HG03064 (cell line): ENCODE results near the gene SOX10.
"Not testable (repeated sequence)": the region's sequence is repeated elsewhere in the genome, so short reads cannot be mapped to it uniquely, and the experiment has no call there.

Source experiments
- ATAC-seq: cut with Tn5 transposase; IDR thresholded peaks from one replicate; pipeline ENCODE4 v1.9.1; 2021; ENCODE audit warnings: low read depth; ENCODE audit not compliant: unreplicated experiment

SOX10 gene

GRCh38 chr22:37965940-37966664 lies 18.3 kb downstream of the SOX10 start:
- ATAC-seq, result no peak

DNA sequence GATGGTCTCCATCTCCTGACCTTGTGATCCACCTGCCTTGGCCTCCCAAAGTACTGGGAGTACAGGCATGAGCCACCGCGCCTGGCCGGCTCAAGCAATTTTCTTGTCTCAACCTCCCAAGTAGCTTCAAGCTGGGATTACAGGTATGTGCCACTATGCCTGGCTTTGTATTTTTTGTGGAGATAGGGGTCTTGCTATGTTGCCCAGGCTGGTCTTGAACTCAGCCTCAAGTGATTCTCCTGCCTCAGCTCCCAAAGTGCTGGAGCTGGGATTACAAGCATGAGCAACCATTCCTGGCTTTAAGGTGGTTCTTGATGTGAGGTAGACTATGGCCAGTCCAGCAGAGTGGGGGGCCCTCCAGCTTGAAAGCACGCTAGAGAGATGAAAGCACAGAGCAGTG lies 23.3 kb downstream of the SOX10 start:
- ATAC-seq, result no peak

GRCh38 chr22:37959231-37959825 lies 25.0 kb downstream of the SOX10 start:
- ATAC-seq, result no peak

DNA sequence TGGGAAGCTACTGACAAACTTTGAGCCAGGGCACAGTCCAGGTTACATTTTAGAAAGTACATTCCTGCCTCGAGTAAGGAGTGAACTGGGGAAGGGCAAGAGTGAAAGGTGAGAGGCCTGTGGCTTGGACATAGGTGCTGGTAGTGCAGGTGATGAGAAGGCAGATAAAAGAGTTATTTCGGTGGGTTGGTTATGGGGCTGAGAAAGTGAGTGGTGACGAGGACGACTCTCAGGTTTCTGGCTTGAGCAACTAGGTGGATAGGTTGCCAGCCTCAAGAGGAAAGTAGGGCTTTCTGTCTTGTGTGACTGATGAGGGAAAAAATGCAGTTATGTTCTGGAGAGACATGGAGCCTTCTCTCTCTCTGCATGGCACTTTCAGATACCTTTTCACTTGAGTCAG lies 27.1 kb downstream of the SOX10 start:
- ATAC-seq, result no peak

DNA sequence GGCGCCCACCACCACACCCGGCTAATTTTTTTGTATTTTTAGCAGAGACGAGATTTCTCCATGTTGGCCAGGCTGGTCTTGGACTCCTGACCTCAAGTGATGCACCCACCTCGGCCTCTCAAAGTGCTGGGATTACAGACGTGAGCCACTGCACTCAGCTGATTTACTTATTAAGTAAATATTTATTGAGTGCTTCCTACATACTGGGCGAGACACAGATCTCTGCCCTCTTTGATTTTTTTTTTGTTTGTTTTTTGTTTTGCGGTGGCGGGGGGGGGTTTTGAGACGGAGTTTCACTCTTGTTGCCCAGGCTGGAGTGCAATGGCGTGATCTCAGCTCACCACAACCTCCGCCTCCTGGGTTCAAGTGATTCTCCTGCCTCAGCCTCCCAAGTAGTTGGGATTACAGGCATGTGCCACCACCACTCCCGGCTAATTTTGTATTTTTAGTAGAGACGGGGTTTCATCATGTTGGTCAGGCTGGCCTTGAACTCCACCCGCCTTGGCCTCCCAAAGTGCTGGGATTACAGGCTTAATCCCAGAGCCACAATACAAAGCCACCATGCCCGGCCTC lies 28.4 kb downstream of the SOX10 start:
- not testable (repeated sequence) for ATAC-seq

DNA sequence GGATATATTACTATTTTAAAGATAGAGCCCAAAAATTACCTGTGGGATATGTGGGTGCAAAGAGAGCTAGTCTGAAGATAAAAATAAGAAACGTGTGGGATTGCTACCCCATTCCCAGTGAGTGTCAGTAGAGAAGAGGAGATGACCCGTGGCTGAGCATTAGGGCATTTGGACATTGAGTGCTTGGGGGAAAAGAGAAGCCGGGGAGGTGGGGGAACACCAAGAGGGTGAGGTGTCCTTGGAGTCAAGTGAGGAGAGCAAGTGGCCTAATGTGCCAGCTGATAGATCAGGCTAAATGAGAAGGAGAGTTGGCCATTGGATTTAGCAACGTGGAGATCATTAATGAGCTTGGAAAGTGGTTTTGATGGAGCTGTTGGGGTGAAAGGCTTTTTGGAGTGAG lies 29.7 kb downstream of the SOX10 start:
- no peak for ATAC-seq

- ATAC-seq, result peak; percentile 75
Observed at GRCh38 chr22:37953437-37954179, 30.7 kb downstream of the SOX10 start, which contains the start of the genes C22orf23 and POLR2F. TSS of gene C22orf23 (minus strand) at chr22:37953601. CDS start at chr22:37953149, 452 bp downstream. TSS of gene POLR2F (plus strand) at chr22:37953699. CDS start at chr22:37953788, 89 bp downstream.

- ATAC-seq, result peak; percentile 24
Observed at GRCh38 chr22:37953062-37953436, 31.3 kb downstream of the SOX10 start.

- ATAC-seq, result not testable (repeated sequence)
Observed at GRCh38 chr22:37952629-37953028, 31.7 kb downstream of the SOX10 start.

GRCh38 chr22:37951305-37951704 lies 33.0 kb downstream of the SOX10 start:
- no peak for ATAC-seq

GRCh38 chr22:37947142-37947795 lies 37.1 kb downstream of the SOX10 start:
- ATAC-seq, result not testable (repeated sequence)

- ATAC-seq, result not testable (repeated sequence)
Observed at GRCh38 chr22:37944423-37944822, 39.9 kb downstream of the SOX10 start.

DNA sequence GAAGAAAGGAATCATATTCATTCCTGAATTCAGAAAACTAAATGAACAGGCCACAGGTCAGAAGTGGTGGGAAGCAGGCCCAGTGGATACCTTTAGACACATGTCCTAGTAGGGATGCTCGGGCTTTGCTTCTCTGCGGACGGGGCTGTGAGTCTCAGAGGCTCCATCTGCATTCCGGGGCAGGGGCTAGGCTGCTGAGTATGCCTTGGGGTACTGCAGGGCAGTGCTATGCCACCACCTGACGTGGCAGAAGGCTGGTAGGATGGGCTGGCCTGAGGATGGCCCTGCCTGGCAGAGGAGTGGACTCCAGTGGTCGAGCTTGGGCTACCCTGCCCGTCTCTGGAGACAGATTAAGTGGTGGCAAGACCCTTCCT lies 40.5 kb downstream of the SOX10 start:
- no peak for ATAC-seq

DNA sequence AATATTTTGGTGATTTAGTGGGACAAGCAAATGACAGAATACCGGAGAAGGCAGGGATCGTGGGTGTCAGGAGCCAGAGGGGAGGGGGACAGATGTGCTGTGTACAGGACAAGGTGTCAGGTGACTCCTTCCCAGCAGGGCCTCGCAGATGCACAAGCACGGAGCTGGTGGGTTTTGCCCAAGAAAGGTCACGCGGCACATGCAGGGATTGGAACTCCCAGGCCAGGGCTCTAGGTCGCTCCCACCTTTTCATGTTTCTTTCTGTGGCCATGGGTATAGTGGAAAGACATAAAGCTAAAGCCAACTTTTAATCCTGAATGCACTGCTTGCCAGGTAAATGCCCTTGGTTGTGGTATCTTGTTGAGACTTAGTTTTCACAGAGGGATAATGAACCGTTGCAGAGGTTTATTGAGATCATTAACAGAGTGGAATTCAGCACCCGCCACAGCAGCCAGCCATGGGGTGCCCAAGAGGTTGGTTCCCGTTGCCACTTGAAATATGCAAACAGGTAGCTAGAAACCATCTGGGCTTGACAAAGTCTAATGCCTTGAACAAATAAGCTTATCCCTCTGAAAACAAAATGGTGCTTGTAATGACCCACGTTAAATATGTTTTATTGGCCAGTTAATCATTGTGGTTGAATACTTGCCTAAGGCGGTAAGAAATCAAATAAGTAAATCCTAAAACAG lies 41.1 kb downstream of the SOX10 start:
- ATAC-seq, result no peak

- ATAC-seq, result no peak
Observed at GRCh38 chr22:37942133-37942532, 42.2 kb downstream of the SOX10 start.

DNA sequence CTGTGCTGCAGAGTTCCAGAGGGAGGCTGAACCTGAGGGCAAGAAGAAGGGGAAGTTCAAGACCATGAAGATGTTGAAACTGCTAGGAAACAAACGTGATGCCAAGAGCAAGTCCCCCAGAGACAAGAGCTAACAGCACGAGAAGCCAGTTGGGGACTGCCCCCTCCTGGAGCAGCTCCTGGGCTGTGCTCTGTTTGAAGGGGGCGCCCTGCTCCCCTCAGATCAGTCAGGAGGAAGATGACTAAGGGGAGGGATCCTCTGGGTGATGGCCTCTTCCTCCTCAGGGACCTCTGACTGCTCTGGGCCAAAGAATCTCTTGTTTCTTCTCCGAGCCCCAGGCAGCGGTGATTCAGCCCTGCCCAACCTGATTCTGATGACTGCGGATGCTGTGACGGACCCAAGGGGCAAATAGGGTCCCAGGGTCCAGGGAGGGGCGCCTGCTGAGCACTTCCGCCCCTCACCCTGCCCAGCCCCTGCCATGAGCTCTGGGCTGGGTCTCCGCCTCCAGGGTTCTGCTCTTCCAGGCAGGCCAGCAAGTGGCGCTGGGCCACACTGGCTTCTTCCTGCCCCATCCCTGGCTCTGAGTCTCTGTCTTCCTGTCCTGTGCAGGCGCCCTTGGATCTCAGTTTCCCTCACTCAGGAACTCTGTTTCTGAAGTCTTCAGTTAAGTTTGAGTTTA lies 43.5 kb downstream of the SOX10 start:
- no peak for ATAC-seq

DNA sequence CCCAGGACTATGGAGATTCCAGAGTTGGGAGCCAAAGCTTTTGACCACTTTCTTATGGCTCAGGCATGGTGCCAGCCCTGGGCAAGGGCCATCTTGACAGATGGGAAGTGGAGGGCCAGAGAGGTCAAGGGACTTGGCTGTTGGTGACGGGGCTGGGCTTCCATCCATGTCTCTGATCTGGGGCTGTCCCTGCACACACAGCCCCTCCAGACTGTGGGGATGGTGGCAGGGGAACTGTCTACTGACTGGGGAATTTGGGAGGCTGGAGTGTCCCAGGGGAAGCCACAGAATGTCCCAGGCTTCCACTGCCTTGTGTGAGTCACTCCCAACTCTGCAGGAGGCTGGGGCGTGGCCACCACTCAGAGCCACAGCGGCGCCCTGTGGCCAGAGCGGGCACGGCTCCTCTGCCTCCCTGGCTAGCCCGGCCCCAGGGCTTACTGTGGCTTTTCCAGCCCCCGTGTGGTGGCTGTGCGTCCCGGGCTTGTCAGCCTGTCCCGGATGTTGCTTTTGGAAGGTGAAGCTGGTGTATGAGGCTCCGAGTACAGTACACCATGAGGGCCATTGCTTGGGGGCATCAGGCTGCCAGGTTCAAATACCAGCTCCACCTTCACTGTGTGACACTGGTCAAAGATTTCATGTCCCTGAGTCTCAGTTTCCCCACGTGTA lies 50.5 kb downstream of the SOX10 start:
- no peak for ATAC-seq

DNA sequence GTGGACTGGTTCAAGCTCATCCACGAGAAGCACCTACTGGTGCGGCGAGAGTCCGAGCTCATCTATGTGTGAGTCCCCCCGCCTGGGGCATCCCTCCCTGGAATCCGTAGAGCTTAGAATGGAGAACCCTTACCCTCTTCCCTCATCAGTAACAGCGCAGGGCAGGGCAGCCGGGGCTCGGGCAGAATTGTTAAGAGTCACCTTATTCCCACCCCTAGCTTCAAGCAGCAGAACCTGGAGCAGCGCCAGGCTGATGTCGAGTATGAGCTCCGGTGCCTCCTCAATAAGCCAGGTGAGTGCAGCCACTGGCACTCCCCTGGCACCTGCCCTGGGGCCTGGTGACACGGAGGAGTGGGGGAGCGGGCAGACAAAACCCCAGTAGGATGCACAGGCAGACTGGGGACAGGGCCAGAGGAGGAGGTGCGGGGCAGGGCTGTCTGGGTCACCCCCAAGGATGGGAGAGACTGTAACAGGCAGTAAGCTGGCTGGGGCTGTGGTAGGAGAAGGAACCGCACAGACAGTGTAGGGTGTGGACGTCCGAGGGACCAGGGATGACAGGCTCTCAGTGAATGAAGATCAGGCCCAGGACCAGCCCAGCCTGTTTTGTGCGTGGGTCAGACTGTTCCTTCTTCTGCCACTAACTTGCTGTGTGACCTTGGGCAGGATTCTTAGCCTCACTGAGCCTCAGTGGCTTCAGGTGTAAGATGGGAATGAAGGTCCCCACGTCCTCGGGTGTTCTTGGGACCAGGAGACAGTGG lies 51.4 kb downstream of the SOX10 start:
- no peak for ATAC-seq
